Ishikawa (cell line): ENCODE results near the gene RALGPS1.

Experiments used
- CEBPB ChIP-seq: IDR thresholded peaks from 2 replicates; pipeline ENCODE4 v1.6.1; 2012
- CREB1 ChIP-seq: IDR thresholded peaks from 2 replicates; pipeline ENCODE4 v1.6.1; 2012; ENCODE audit warnings: low read depth
- EGR1 ChIP-seq: IDR thresholded peaks from 2 replicates; pipeline ENCODE4 v1.6.1; 2012
- EP300 ChIP-seq: IDR thresholded peaks from 2 replicates; pipeline ENCODE4 v1.6.1; 2012; ENCODE audit warnings: borderline replicate concordance
- FOXM1 ChIP-seq: IDR thresholded peaks from 2 replicates; pipeline ENCODE4 v1.6.1; 2012; ENCODE audit warnings: low read depth, borderline replicate concordance
- MAX ChIP-seq: IDR thresholded peaks from 2 replicates; pipeline ENCODE4 v1.6.1; 2012
- NFIC ChIP-seq: IDR thresholded peaks from 2 replicates; pipeline ENCODE4 v1.6.1; 2012
- RAD21 ChIP-seq: IDR thresholded peaks from 2 replicates; pipeline ENCODE4 v1.6.1; 2012; ENCODE audit warnings: low read depth
- REST ChIP-seq: IDR thresholded peaks from 2 replicates; pipeline ENCODE4 v1.6.1; 2012; ENCODE audit warnings: low read depth, mild to moderate bottlenecking
- TAF1 ChIP-seq: IDR thresholded peaks from 2 replicates; pipeline ENCODE4 v1.6.1; 2012; ENCODE audit warnings: low read depth, mild to moderate bottlenecking
- TCF12 ChIP-seq: IDR thresholded peaks from 2 replicates; pipeline ENCODE4 v1.6.1; 2012; ENCODE audit warnings: low read depth
- TEAD4 ChIP-seq: IDR thresholded peaks from 2 replicates; pipeline ENCODE4 v1.6.1; 2012
- USF1 ChIP-seq: IDR thresholded peaks from 2 replicates; pipeline ENCODE4 v1.6.1; 2012
- YY1 ChIP-seq: IDR thresholded peaks from 2 replicates; pipeline ENCODE4 v1.6.1; 2012; ENCODE audit warnings: low read depth
- ZBTB7A ChIP-seq: IDR thresholded peaks from 2 replicates; pipeline ENCODE4 v1.6.1; 2012; ENCODE audit warnings: low read depth

Gene RALGPS1

DNA sequence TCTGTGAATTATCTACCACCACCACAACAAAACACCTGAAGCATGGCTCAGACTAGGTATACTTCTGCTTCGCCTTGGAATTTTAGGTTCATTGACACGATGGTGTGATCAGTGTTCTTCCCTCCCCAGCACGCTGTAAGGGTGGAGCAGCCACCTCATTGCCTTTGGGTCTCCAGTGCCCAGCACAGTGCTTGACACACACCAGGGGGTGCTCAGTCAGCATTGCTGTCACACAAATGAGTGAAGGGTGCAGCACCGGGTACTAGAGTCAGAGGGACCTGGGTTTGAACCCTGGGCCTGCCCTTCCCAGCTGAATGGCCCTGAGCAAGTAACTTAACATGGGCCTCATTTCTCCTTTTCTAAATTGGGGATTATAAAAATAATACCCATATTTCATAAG, 217.8 kb downstream of the RALGPS1 start:
- TF ChIP-seq RAD21 (no peak), TEAD4 (no peak), TAF1 (no peak), FOXM1 (no peak), MAX (no peak), YY1 (no peak), CREB1 (no peak), NFIC (no peak), EP300 (no peak), CEBPB (no peak), REST (no peak), TCF12 (no peak), EGR1 (no peak), USF1 (no peak), ZBTB7A (no peak)

GRCh38 chr9:127132921-127133647, 218.5 kb downstream of the RALGPS1 start:
- no peak for TF ChIP-seq EGR1
- no peak for TF ChIP-seq FOXM1

- TF ChIP-seq USF1 (no peak), RAD21 (no peak), ZBTB7A (no peak), CREB1 (no peak), TAF1 (no peak), FOXM1 (no peak), EGR1 (no peak), REST (no peak), YY1 (no peak), MAX (no peak), TCF12 (no peak), CEBPB (no peak), TEAD4 (no peak), NFIC (no peak), EP300 (no peak)
Measured at GRCh38 chr9:127133739-127134167, 219.2 kb downstream of the RALGPS1 start.

- TF ChIP-seq MAX = no peak
- TF ChIP-seq CEBPB = no peak
- TF ChIP-seq TCF12 = no peak
- no peak for TF ChIP-seq NFIC
- no peak for TF ChIP-seq FOXM1
- no peak for TF ChIP-seq REST
- TF ChIP-seq TAF1 = no peak
- no peak for TF ChIP-seq CREB1
- TF ChIP-seq EP300 = no peak
- no peak for TF ChIP-seq TEAD4
- TF ChIP-seq ZBTB7A = no peak
- TF ChIP-seq YY1 = no peak
- no peak for TF ChIP-seq RAD21
- TF ChIP-seq EGR1 = no peak
Measured at GRCh38 chr9:127135056-127135745, 220.6 kb downstream of the RALGPS1 start.
